ENCODE results near the gene CEACAM5.
"Not testable (repeated sequence)": the region's sequence is repeated elsewhere in the genome, so short reads cannot be mapped to it uniquely, and the experiment has no call there.

The CEACAM5 gene

DNA sequence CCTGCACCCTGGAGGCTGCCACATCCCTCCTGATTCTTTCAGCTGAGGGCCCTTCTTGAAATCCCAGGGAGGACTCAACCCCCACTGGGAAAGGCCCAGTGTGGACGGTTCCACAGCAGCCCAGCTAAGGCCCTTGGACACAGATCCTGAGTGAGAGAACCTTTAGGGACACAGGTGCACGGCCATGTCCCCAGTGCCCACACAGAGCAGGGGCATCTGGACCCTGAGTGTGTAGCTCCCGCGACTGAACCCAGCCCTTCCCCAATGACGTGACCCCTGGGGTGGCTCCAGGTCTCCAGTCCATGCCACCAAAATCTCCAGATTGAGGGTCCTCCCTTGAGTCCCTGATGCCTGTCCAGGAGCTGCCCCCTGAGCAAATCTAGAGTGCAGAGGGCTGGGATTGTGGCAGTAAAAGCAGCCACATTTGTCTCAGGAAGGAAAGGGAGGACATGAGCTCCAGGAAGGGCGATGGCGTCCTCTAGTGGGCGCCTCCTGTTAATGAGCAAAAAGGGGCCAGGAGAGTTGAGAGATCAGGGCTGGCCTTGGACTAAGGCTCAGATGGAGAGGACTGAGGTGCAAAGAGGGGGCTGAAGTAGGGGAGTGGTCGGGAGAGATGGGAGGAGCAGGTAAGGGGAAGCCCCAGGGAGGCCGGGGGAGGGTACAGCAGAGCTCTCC, 6.9 kb upstream of the CEACAM5 start:
- DNase-seq, result no peak

DNA sequence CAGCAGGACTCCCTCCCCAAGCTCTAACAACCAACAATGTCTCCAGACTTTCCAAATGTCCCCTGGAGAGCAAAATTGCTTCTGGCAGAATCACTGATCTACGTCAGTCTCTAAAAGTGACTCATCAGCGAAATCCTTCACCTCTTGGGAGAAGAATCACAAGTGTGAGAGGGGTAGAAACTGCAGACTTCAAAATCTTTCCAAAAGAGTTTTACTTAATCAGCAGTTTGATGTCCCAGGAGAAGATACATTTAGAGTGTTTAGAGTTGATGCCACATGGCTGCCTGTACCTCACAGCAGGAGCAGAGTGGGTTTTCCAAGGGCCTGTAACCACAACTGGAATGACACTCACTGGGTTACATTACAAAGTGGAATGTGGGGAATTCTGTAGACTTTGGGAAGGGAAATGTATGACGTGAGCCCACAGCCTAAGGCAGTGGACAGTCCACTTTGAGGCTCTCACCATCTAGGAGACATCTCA, 6.2 kb upstream of the CEACAM5 start:
- no peak for DNase-seq

GRCh38 chr19:41703602-41704293, 4.7 kb upstream of the CEACAM5 start:
- DNase-seq, result no peak

DNA sequence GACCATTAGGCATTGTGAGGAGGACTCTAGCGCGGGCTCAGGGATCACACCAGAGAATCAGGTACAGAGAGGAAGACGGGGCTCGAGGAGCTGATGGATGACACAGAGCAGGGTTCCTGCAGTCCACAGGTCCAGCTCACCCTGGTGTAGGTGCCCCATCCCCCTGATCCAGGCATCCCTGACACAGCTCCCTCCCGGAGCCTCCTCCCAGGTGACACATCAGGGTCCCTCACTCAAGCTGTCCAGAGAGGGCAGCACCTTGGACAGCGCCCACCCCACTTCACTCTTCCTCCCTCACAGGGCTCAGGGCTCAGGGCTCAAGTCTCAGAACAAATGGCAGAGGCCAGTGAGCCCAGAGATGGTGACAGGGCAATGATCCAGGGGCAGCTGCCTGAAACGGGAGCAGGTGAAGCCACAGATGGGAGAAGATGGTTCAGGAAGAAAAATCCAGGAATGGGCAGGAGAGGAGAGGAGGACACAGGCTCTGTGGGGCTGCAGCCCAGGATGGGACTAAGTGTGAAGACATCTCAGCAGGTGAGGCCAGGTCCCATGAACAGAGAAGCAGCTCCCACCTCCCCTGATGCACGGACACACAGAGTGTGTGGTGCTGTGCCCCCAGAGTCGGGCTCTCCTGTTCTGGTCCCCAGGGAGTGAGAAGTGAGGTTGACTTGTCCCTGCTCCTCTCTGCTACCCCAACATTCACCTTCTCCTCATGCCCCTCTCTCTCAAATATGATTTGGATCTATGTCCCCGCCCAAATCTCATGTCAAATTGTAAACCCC, 2.8 kb upstream of the CEACAM5 start:
- DNase-seq, result no peak

DNA sequence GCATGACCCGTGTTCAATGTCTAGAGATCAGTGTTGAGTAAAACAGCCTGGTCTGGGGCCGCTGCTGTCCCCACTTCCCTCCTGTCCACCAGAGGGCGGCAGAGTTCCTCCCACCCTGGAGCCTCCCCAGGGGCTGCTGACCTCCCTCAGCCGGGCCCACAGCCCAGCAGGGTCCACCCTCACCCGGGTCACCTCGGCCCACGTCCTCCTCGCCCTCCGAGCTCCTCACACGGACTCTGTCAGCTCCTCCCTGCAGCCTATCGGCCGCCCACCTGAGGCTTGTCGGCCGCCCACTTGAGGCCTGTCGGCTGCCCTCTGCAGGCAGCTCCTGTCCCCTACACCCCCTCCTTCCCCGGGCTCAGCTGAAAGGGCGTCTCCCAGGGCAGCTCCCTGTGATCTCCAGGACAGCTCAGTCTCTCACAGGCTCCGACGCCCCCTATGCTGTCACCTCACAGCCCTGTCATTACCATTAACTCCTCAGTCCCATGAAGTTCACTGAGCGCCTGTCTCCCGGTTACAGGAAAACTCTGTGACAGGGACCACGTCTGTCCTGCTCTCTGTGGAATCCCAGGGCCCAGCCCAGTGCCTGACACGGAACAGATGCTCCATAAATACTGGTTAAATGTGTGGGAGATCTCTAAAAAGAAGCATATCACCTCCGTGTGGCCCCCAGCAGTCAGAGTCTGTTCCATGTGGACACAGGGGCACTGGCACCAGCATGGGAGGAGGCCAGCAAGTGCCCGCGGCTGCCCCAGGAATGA, 1.5 kb upstream of the CEACAM5 start:
- DNase-seq, result no peak

DNA sequence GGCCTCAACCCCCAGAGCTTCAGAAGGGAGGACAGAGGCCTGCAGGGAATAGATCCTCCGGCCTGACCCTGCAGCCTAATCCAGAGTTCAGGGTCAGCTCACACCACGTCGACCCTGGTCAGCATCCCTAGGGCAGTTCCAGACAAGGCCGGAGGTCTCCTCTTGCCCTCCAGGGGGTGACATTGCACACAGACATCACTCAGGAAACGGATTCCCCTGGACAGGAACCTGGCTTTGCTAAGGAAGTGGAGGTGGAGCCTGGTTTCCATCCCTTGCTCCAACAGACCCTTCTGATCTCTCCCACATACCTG, 969 bp upstream of the CEACAM5 start:
- no peak for DNase-seq

GRCh38 chr19:41707871-41708371, 505 bp upstream of the CEACAM5 start:
- no peak for DNase-seq

DNA sequence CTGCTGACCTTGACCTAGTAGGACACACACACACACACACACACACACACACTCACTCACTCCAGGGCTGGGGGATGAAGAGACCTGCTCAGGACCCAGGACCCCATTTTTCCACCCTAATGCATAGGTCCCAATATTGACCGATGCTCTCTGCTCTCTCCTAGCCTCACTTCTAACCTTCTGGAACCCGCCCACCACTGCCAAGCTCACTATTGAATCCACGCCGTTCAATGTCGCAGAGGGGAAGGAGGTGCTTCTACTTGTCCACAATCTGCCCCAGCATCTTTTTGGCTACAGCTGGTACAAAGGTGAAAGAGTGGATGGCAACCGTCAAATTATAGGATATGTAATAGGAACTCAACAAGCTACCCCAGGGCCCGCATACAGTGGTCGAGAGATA, 1.1 kb downstream of the CEACAM5 start:
- DNase-seq, result not testable (repeated sequence)

GRCh38 chr19:41709951-41710645, 1.7 kb downstream of the CEACAM5 start:
- no peak for DNase-seq

DNA sequence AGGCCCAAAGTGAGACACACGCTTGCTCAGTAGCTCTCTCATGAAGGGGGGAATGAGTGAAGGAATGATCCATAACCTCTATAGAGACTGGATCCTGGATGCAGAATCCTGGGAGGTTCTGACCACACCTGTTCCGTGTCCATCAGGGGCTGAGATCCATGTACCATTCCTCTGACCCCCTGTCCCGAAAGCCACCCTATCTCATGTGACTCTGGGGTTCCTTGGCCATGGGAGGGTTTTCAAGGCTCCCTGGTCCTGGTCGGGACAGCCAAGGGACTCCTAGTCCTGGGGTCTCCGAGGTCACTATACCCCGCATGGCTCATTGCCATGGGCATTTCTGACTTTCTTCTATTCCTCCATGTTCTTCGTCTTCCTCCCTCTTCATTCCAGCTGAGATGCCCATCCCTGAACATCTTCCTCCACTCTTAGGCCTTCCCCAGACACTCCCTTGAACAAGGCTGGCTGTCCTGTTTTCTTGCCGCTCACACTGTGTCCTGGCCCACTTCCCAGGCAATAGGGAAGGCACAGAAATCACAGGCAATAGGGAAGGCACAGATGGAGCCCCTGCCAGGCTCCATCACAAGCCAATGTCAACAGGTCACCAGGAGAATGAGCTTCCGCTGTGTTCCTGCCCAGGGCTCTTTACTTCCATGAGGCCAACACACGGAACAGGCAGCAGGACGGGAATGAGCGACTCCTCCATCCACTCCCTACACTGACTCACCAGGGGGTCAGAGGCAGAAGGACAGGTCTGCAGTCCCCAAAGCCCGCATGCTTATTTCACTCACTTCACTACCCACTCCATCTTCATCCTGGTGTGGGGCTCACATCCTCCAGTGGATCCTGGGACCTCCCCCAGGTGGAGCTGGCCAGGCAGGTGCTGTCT, 3.2 kb downstream of the CEACAM5 start:
- no peak for DNase-seq

DNA sequence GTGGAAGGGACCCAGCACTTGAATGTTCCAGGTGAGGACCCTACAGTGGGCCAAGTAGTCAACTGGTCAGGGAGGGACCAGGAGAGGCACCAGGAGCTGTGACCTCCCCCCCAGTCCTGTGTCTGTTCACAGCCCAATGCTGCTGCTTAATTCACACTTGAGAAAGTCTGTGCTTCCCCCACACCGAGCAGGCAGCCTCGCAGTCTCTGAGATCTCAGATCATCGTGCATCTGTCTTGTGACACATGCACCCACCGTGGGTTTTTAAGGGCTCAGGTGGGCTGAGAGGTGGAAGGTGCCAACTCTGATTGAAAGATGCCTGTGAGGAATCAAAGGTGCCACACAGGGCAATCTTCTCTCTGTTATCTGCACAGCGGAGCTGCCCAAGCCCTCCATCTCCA, 6.2 kb downstream of the CEACAM5 start:
- no peak for DNase-seq

DNA sequence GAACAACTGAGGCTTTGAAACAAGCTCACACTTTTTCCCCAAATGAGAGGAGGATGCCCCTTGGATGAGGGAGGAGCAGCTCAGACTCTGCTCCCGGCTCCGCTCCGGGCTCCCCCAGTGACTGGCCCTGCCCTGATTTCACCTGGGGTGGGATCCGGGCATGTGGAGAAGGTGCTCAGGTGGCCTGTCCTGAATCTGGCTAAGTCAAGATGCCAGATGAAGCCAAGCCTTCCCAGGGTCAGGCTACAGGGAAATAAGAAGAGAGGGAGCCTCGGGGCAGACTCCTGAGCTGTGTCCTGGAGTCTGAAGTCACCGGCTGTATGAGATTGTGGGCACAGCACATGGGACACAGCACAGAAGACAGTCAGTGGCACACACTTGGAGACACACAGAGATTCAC, 10.3 kb downstream of the CEACAM5 start:
- DNase-seq, result no peak

- DNase-seq, result no peak
These were observed 11.7 kb downstream of the CEACAM5 start for GRCh38 chr19:41720103-41720502.

GRCh38 chr19:41726493-41726892, 18.1 kb downstream of the CEACAM5 start:
- no peak for DNase-seq

DNA sequence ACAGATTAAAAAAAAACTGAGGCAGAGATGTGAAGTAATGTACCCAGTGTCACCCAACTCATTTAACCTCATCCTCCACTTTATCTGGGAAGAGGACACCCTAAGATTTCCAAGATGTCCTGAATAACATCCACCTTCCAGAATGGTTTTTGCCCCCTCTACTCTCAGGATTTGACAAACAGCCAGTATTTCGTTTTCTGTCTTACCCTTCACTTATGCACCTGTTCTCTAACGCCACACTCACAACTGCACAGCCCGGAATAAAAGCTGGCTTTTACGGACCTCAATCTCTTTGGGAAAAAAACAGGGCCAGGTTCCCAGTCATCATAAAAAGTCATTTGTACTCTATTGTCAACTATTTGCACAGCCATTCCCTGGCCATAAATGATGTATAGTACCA, 25.7 kb downstream of the CEACAM5 start:
- no peak for DNase-seq

GRCh38 chr19:41734585-41734984, 26.2 kb downstream of the CEACAM5 start:
- no peak for DNase-seq

DNA sequence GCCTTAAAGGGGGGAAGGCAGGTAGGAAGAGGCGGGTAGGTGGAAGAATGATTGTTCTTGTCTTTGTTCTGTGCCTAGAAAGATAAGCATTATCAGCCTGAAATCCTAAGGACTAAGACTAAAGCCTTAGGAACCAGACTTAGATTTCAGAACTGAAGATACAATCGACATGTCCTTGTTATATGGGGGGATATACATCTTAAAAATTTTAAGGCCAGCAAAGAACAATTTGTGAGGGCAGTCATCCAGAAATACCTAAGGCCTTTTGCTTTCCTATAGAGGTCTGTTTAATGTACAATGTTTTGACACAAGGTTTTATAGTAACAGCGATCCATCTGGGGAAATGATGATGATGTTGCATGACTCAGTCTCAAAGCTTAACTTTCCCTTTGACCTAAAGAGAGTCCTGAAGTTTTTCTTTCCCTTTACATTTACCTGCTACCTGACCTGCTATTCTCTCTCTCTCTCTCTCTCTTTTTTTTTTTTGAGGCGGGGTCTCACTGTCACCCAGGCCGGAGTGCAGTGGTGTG, 26.7 kb downstream of the CEACAM5 start:
- no peak for DNase-seq

- no peak for DNase-seq
These were observed 30.9 kb downstream of the CEACAM5 start for GRCh38 chr19:41739361-41739760.

DNA sequence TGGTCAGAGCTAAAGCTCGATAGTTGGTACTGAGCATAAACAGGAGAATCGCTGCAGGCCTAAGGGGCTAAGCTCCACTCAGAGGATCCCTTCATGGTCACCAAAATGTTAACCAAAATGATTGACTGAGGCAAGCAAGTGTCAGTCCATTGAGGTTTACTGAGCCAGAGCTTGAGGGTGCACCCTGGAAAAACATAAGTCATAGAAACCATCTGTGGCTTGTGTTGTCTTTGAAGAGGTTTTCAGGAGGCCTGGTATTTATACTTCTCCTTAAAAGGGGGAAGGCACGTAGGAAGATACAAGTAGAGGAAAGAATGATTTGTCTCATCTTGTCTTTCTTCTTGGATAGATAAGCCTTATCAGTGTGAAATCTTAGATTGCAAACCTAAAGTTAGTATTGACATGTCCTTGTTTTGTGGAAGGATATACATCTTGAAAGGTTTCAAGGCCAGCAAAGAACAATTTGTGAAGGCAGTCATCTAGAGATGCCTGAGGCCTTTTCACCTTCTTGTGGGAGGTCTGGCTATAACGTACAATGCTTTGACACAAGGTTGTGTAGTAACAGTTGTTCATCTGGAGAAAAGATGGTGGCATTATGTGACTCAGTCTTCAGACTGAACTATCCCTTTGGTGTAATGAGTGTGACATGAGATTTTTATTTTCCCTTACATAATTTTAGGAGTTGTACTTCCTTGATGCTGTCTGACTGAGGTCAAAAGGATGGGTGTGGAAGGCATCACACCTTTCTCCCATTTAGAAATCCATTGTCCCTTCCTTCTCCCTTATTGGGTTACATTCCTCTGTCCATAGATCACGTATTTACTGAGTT, 32.2 kb downstream of the CEACAM5 start:
- DNase-seq, result no peak

GRCh38 chr19:41741244-41741554, 32.8 kb downstream of the CEACAM5 start:
- DNase-seq, result no peak
